ENCODE measurements around the gene PPP1R26. TPM values are rescaled to one million over a fixed set of nuclear protein-coding genes. Genes with fewer than 3 reads are reported as not detected.

The PPP1R26 gene
- total RNA-seq, 4 donors from 2014 or later = 22.3 to 29.8 (median 25.7) TPM

DNA sequence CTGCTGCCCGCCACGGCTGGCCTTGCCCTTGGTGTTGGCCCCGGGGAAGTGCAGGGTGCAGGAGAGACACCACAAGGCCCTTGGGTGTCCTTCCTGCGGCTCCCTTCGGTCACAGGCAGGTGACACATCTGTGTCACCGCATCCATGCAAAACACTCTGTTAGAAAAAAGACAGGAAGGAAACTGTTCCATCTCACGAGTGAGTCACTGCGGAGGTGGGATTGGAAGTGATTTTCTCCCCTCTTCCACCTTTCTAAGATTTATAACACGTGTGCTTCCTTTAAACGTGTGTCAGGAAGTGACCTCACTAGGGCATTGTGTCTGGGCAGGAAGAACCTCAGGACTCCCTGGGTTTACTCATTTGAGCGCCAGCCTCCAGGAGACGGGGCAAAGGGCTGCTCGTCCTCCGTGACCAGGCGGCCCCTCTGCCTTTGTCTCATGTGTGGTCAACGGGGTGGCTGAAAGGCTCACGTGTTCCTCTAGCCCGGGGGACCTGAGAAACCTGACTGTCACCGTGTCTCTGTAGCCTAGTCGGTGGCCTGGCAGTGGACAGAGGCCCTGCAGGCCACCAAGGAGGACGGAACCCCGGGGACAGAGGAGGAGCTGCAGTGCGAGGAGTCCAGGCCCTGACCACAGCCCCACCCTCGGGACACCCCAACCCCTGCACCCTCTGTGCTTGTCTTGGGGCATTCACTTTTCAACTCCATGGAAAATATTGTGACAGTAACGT, 36.7 kb downstream of the PPP1R26 start:
- WGBS, 2 donors = 68 to 76% methylated on average over 20 to 21 of the region's 25 CpGs
- TF ChIP-seq POLR2A (IDR thresholded peaks at IDR 0.05) = no peak
- TF ChIP-seq, protein P1, sequence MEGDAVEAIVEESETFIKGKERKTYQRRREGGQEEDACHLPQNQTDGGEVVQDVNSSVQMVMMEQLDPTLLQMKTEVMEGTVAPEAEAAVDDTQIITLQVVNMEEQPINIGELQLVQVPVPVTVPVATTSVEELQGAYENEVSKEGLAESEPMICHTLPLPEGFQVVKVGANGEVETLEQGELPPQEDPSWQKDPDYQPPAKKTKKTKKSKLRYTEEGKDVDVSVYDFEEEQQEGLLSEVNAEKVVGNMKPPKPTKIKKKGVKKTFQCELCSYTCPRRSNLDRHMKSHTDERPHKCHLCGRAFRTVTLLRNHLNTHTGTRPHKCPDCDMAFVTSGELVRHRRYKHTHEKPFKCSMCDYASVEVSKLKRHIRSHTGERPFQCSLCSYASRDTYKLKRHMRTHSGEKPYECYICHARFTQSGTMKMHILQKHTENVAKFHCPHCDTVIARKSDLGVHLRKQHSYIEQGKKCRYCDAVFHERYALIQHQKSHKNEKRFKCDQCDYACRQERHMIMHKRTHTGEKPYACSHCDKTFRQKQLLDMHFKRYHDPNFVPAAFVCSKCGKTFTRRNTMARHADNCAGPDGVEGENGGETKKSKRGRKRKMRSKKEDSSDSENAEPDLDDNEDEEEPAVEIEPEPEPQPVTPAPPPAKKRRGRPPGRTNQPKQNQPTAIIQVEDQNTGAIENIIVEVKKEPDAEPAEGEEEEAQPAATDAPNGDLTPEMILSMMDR (IDR thresholded peaks at IDR 0.05) = no peak
- Histone ChIP-seq H3K27ac (no peak overlapping the region), H3K27me3 (no peaks in the 10 kb centered on the region), H3K36me3 (no peaks in the 10 kb centered on the region), H3K4me1 (no peaks in the 10 kb centered on the region), H3K4me3 (replicated peaks in 1 of 3) (no peak overlapping the region), H3K9me3 (no peaks in the 10 kb centered on the region)
- intact Hi-C loops (cut with DNase I) = no loop called here
- DNase-seq = no peak

DNA sequence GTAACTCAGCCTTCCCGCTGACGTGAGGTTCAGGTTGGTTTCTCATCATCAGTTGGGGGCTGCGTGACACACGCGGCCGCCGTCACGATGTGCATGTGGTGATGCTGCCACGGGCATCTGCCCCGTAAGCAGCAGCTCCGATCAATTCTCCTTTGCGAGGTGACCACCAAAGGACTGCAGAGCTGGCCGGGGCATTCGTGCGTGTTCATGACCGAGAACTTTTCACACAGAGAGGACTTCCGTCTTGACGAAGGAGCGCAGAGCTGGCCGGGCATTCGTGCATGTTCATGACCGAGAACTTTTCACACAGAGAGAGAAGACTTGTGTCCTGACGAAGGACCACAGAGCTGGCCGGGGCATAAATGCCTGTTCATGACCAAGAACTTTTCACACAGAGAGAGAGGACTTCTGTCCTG, 37.8 kb downstream of the PPP1R26 start:
- Histone ChIP-seq H3K27me3 (no peaks in the 10 kb centered on the region), H3K27ac (no peak overlapping the region), H3K9me3 (no peaks in the 10 kb centered on the region), H3K4me3 (replicated peaks in 1 of 3) (no peak overlapping the region), H3K36me3 (no peaks in the 10 kb centered on the region), H3K4me1 (no peaks in the 10 kb centered on the region)
- 89 to 92% methylated on average over 21 to 24 of the region's 24 CpGs for WGBS, 2 donors
- intact Hi-C loops (cut with DNase I) = no loop called here
- TF ChIP-seq, protein P1 (IDR thresholded peaks at IDR 0.05) = no peak
- no peak for TF ChIP-seq POLR2A (IDR thresholded peaks at IDR 0.05)
- DNase-seq = no peak

DNA sequence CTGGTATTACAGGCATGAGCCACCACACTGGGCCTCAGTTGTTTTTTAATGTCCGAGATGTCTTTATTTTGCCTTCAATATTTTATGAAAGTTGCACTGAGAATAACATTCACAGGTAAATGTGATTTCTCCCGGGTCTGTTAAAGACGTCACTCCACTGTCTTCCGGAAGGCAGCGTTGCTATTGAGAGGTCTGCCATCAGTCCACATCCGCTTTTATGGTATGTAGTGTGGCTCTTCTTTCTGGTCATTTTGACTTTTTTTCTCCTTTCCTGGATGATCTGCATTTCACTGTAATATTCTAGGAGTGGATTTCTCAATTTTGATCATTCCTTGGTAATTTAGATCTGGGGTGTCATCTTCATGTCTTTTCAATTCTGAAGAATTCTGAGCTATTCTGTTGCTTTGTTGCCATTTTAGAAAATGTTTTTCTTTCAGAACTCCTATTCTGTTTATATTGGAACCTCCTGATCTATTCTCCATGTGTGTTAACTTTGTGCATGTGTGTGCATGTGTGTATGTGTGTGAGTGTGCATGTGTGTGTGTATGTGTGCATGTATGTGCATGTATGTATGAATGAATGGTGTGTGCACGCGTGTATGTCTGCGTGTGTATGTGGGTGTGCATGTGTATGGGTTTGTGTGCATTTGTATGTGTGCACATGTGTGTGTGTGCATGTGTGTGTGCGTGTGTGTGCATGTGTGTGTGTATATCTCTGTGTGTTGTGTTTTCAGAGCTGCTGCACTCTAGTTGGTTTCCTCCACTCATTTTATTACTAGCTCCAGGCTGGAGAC, 39.8 kb downstream of the PPP1R26 start:
- H3K4me3 ChIP-seq (replicated peaks in 1 of 3) = no peak overlapping the region
- TF ChIP-seq, protein P1 (IDR thresholded peaks at IDR 0.05) = no peak
- TF ChIP-seq POLR2A (IDR thresholded peaks at IDR 0.05) = no peak
- intact Hi-C loops (cut with DNase I) = no loop called here
- no peaks in the 10 kb centered on the region for H3K27me3 ChIP-seq
- 92 to 96% methylated on average over 10 of the region's 10 CpGs for WGBS, 2 donors
- no peak for DNase-seq
- no peaks in the 10 kb centered on the region for H3K36me3 ChIP-seq
- no peaks in the 10 kb centered on the region for H3K9me3 ChIP-seq
- H3K27ac ChIP-seq = no peak overlapping the region
- H3K4me1 ChIP-seq = no peaks in the 10 kb centered on the region

DNA sequence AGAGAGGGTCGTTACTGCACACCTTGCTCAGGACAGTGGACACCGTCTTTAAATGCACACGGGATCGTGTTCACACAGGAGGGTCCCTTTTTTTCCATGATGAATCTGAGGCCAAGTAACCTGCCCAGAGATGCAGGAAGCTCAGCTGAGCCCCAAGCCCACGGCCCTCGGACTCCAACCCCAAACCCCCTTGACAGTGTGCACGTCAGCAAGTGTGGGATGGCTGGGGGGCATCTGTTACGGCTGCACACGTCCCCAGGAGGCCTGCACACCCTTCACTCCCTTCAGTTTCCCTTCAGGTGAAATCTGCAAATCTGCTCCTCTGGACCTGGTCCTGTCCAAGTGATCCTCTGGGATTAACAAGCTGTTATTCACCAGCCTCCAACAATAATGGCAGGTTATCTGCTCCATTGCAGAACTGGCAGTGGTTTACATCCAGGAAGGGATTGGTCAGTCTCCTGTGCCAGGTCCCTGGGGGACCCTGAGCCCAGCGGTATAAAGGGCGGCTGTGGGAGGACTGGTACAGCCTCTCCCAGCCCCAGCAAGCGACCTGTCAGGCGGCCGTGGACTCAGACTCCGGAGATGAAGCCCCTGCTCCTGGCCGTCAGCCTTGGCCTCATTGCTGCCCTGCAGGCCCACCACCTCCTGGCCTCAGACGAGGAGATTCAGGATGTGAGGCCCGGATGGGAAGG, 41.5 kb downstream of the PPP1R26 start, which contains the start of gene LCN1:
Gene LCN1, plus strand, starts transcription at position 525 of the 692 bp plus-strand sequence. Its CDS starts 58 bp downstream, at position 583.
- Histone ChIP-seq H3K27me3 (no peaks in the 10 kb centered on the region), H3K4me1 (no peaks in the 10 kb centered on the region), H3K9me3 (no peaks in the 10 kb centered on the region), H3K27ac (no peak within 1 kb of the TSS), H3K36me3 (no peaks in the 10 kb centered on the region), H3K4me3 (replicated peaks in 1 of 3) (no peak within 1 kb of the TSS)
- 78 to 83% methylated on average over 18 of the region's 18 CpGs for WGBS, 2 donors
- TF ChIP-seq, protein P1 (IDR thresholded peaks at IDR 0.05) = no peak
- TF ChIP-seq POLR2A (IDR thresholded peaks at IDR 0.05) = no peak
- intact Hi-C loops (cut with DNase I) = no loop called here
- no peak for DNase-seq

Data from thyroid gland (tissue), 4 donors.